Brain microvascular endothelial cell (primary cell): ENCODE data around the gene IZUMO4.
A peak's percentile ranks its signal among the peaks of the same experiment; 100 is the strongest.

Experiments
- DNase-seq: peaks from one replicate; pipeline ENCODE4 v3.0.0-alpha.2; 2020
- H3K27ac ChIP-seq: fragments of 250-450 bp; sonication (Bioruptor Pico); 2 replicates; pipeline ENCODE4 v1.5.1; 2020; ENCODE audit warnings: mild to moderate bottlenecking, moderate library complexity
- H3K27me3 ChIP-seq: fragments of 250-450 bp; sonication (Bioruptor Pico); replicated peaks from 2 replicates; pipeline ENCODE4 v1.5.1; 2020; ENCODE audit warnings: mild to moderate bottlenecking
- H3K36me3 ChIP-seq: fragments of 250-450 bp; sonication (Bioruptor Pico); replicated peaks from 2 replicates; pipeline ENCODE4 v1.5.1; 2020; ENCODE audit warnings: mild to moderate bottlenecking
- H3K4me3 ChIP-seq: 2 replicates; pipeline ENCODE4 v1.5.1; 2011; ENCODE audit warnings: low read depth, mild to moderate bottlenecking, control low read depth, low read length, moderate library complexity
- in situ Hi-C: cut with HindIII; loops from 2 replicates; pipeline ENCODE4 v1.10.0; 2017; ENCODE audit warnings: low sequenced_read_pairs, low pct_ligation_motif_present
- TF ChIP-seq, protein P1 (sequence below): IDR thresholded peaks from 2 replicates; pipeline ENCODE4 v1.5.1; 2011; ENCODE audit warnings: low read depth, mild to moderate bottlenecking, moderate library complexity, low read length, control low read depth, inconsistent platforms; ENCODE audit errors: missing control alignments

Gene IZUMO4

DNA sequence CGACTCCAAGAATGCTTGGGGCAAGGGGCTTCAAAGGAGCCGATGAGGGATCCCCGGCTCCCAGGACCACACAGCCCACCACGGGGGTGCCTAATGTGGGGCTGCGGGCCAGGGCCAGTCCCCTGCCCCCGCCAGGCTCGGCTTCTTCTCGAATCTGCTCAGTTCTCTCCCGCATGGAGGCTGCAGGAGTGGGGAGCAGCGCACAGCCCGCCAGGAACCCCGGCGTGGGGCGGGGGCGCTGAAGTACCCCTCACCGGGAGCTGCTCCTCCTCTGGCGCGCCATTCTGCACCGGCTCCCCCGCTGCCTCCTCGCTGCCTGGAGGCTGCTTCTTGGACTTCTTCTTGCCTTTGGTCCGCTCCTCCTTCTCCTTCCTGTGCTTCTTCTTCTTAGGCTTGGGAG, 14.7 kb downstream of the IZUMO4 start:
- no peak overlapping the region for H3K4me3 ChIP-seq
- in situ Hi-C loops = no loop called here
- H3K27me3 ChIP-seq = no peaks in the 10 kb centered on the region
- no peak for DNase-seq
- H3K36me3 ChIP-seq = peaks cover 87% of the 10 kb centered on the region
- TF ChIP-seq, protein P1, sequence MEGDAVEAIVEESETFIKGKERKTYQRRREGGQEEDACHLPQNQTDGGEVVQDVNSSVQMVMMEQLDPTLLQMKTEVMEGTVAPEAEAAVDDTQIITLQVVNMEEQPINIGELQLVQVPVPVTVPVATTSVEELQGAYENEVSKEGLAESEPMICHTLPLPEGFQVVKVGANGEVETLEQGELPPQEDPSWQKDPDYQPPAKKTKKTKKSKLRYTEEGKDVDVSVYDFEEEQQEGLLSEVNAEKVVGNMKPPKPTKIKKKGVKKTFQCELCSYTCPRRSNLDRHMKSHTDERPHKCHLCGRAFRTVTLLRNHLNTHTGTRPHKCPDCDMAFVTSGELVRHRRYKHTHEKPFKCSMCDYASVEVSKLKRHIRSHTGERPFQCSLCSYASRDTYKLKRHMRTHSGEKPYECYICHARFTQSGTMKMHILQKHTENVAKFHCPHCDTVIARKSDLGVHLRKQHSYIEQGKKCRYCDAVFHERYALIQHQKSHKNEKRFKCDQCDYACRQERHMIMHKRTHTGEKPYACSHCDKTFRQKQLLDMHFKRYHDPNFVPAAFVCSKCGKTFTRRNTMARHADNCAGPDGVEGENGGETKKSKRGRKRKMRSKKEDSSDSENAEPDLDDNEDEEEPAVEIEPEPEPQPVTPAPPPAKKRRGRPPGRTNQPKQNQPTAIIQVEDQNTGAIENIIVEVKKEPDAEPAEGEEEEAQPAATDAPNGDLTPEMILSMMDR = no peak
- H3K27ac ChIP-seq = no peak overlapping the region

DNA sequence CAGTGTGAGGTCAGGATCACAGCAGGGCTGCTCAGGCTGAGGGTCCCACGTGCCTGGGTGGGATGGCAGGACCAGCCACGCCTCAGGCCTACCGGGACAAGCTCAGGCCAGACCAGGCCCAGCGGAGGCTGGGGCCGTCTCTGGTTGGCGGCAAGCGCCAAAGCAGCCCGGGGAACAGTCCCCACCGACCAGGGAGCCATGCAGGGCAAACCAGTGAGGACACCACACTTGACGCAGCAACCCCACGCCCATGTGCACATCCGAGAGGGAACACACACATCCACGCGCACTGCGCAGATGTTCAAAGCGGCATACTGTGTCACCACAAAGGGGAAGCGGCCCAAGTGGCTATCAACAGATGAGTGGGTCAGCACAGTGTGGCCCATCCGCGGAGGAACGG, 15.2 kb downstream of the IZUMO4 start:
- Histone ChIP-seq H3K27ac (no peak overlapping the region), H3K4me3 (no peak overlapping the region), H3K36me3 (peaks cover 87% of the 10 kb centered on the region), H3K27me3 (no peaks in the 10 kb centered on the region)
- TF ChIP-seq, protein P1 = no peak
- DNase-seq = no peak
- in situ Hi-C loops = no loop called here

DNA sequence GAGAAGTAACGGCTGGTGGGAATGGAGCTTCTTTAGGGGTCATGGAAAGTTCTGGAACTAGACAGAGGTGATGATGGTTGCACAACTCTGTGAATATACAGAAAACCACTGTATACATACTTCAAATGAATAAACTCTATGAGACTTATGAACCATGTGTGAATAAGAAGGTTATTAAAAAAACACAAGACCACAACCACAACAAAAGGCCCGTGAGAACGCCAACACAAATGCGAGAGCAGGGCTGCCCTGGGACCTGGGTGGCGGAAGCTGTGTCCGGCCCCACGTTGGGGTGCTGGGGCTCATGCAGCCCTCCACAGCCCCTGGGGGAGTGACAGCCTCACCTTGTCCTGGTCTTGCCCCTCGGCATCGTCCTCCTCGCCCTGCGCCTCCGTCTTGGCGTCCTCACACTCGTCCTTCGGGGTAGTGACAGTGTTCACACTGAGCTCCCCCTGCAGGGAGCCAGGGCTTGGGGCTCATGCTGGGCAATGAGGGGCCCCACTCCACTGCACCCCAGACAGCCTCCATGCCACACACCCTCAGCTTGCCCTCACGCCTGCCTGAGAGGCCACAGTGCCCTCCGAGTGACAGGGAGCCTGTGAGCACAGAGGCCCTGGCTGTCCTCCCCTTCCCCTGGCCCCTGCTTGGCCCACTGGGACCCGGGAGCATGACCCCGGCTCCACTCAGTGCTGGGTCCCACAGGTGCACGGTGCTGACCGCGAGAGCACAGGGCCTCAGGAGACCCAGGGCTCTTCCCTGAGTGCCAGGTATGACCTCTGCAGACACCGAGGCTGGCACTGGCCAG, 16.0 kb downstream of the IZUMO4 start:
- H3K27ac ChIP-seq = no peak overlapping the region
- H3K27me3 ChIP-seq = no peaks in the 10 kb centered on the region
- TF ChIP-seq, protein P1 = no peak
- DNase-seq = no peak
- peaks cover 94% of the 10 kb centered on the region for H3K36me3 ChIP-seq
- no peak overlapping the region for H3K4me3 ChIP-seq
- in situ Hi-C loops = no loop called here

DNA sequence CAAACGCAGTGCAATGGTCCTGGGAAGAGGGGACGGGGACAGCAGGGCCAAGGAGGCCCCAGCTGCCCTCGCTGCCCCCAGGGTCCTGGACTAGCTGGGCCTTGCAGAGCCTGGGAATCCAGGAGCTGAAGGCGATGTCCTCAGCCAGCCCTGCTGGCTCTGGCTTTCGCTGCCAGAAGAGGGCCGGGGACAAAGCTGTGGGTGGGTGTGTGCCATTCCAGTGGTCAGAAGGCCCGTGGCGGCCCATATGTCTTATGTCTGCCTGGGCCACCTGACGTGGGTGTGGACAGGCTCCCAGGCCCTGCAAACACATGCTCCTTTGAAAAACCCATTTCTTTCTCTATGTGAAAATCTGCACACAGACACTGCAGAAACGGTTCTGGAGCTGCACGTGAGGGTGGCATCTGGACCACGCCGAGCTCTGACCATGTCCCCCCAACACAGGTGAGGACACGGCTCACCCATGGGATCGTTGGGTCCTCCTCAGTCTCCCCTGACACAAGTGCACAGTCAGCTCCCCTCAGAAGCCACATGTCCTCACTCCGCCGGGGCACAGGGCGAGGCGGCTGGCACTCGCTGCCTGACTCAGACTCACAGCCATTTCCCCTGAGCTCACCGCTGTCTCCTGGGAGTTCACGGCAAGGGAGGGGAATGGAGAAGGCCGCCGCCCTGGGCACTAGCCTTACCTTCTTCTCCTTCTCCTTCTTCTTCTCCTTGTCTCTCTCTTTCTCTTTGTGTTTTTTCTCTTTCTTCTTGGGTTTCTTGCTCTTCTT, 16.9 kb downstream of the IZUMO4 start:
- peak; percentile 36 for DNase-seq
- Histone ChIP-seq H3K27me3 (no peaks in the 10 kb centered on the region), H3K27ac (no peak overlapping the region), H3K4me3 (no peak overlapping the region), H3K36me3 (peaks cover 94% of the 10 kb centered on the region)
- in situ Hi-C loops = no loop called here
- TF ChIP-seq, protein P1 = no peak

DNA sequence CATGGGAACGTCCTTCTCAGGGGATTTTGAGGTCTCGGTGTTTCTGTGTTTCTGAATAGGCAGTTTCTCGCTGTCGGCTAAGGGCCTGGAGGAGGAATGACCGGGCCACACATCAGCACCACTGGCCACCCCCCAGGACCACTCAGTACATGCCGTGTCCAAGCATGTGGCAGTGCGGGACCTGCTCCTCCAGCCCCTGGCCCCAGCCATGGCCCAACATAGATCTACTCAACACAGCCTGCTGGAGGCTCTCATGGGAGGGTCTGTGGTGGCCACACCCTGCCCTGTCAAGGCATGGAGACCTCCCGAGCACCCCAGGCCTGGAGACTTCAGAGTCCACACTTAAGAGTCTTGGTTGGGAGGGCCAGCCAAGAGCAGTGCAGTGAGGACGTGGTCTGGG, 17.5 kb downstream of the IZUMO4 start:
- Histone ChIP-seq H3K36me3 (peaks cover 94% of the 10 kb centered on the region), H3K27ac (no peak overlapping the region), H3K27me3 (no peaks in the 10 kb centered on the region), H3K4me3 (no peak overlapping the region)
- in situ Hi-C loops = no loop called here
- TF ChIP-seq, protein P1 = no peak
- DNase-seq = no peak
